T-cell (primary cell): ENCODE results near the gene SSR4. TPM values are rescaled to one million over a fixed set of nuclear protein-coding genes. Genes with fewer than 3 reads are reported as not detected.

Experiments used
- ATAC-seq, 4 experiments: fragments of 200-7000 bp in 3 of 4; fragments of 150-1000 bp in 1 of 4; cut with Tn5 transposase; replicated peaks in 1 of 4; 1 replicate in 3 of 4; 2 replicates in 1 of 4; pipeline ENCODE4 v1.10.0; 2021; ENCODE audit warnings: moderate library complexity in 3 of 4, mild to moderate bottlenecking in 2 of 4, moderate number of reproducible peaks in 1 of 4
- CTCF ChIA-PET, 2 donors: fragments of 300-600 bp; sonication (Branson Sonifier 250); formaldehyde crosslinking; loops; one replicate each; lab custom pipeline; 2022; ENCODE audit warnings: antibody characterized with exemption in 2 of 2; lab: Charles Lee
- POLR2A ChIA-PET, 2 donors: fragments of 300-600 bp; sonication (Branson Sonifier 250); formaldehyde crosslinking; loops; one replicate each; lab custom pipeline; 2022; ENCODE audit warnings: antibody characterized with exemption in 2 of 2; lab: Charles Lee
- DNase-seq, 35 experiments: peaks; one replicate each; pipeline versions ENCODE4 v3.0.0 to v3.0.0-alpha.2; 2013 to 2023
- H3K27ac ChIP-seq: one replicate; pipeline ENCODE4 v1.5.1; 2013; ENCODE audit warnings: low read length
- H3K27me3 ChIP-seq, 2 experiments: replicated peaks in 1 of 2; 1 replicate in 1 of 2; 2 replicates in 1 of 2; pipeline versions ENCODE4 v1.6.1 to v1.7.0; 2013; ENCODE audit warnings: low read length in 1 of 2, mixed read lengths in 1 of 2; ENCODE audit not compliant: control insufficient read depth in 2 of 2, insufficient read depth in 2 of 2; ENCODE audit errors: extremely low read depth in 1 of 2
- H3K36me3 ChIP-seq, 2 donors: 1 replicate in 1 of 2; 2 replicates in 1 of 2; pipeline versions ENCODE4 v1.6.1 to v1.7.0; 2013; ENCODE audit warnings: low read length in 1 of 2; ENCODE audit not compliant: control insufficient read depth in 2 of 2, insufficient read depth in 1 of 2; ENCODE audit errors: extremely low read depth in 1 of 2
- H3K4me1 ChIP-seq, 2 experiments: 1 replicate in 1 of 2; 2 replicates in 1 of 2; pipeline versions ENCODE4 v1.6.1 to v1.7.0; 2013; ENCODE audit warnings: low read length in 2 of 2, mixed read lengths in 1 of 2; ENCODE audit not compliant: insufficient read depth in 2 of 2, control insufficient read depth in 1 of 2; ENCODE audit errors: extremely low read depth in 1 of 2
- H3K4me3 ChIP-seq, 2 donors: 1 replicate in 1 of 2; 2 replicates in 1 of 2; pipeline versions ENCODE4 v1.5.1 to v1.7.0; 2013; ENCODE audit warnings: mild to moderate bottlenecking in 2 of 2, low read length in 1 of 2, moderate library complexity in 1 of 2; ENCODE audit not compliant: control insufficient read depth in 1 of 2; ENCODE audit errors: extremely low read depth in 1 of 2
- H3K9me3 ChIP-seq: 2 replicates; pipeline ENCODE4 v1.7.0; 2013
- H3K27ac Mint-ChIP-seq, 2 donors: one replicate each; pipeline ENCODE4 v1.8.0; 2020 to 2021; ENCODE audit warnings: mild to moderate bottlenecking in 2 of 2, mixed read lengths in 2 of 2
- H3K27me3 Mint-ChIP-seq, 2 donors: one replicate each; pipeline ENCODE4 v1.8.0; 2021 to 2022; ENCODE audit warnings: mixed read lengths in 2 of 2
- H3K36me3 Mint-ChIP-seq: one replicate; pipeline ENCODE4 v1.8.0; 2021; ENCODE audit warnings: mixed read lengths
- H3K4me1 Mint-ChIP-seq, 3 donors: one replicate each; pipeline ENCODE4 v1.8.0; 2020 to 2022; ENCODE audit warnings: mixed read lengths in 3 of 3, mild to moderate bottlenecking in 1 of 3
- H3K4me3 Mint-ChIP-seq, 3 donors: one replicate each; pipeline ENCODE4 v1.8.0; 2020 to 2022; ENCODE audit warnings: mild to moderate bottlenecking in 3 of 3, mixed read lengths in 3 of 3, moderate library complexity in 3 of 3
- H3K9me3 Mint-ChIP-seq, 3 donors: one replicate each; pipeline ENCODE4 v1.8.0; 2020 to 2022; ENCODE audit warnings: mixed read lengths in 3 of 3
- WGBS: methylation state at CpG from one replicate; pipeline ENCODE4 v1.1.5; 2013; ENCODE audit warnings: missing lambda C conversion rate; ENCODE audit not compliant: insufficient coverage; 5-methylcytosine and 5-hydroxymethylcytosine counted together
- total RNA-seq, 35 experiments: library from RNA in 6 of 35; stranded (reverse) in 6 of 35; fragments of 120-200 nt in 1 of 35; gene quantifications; one replicate each; pipeline versions ENCODE4 v1.2.1 to v1.2.4 and lab custom pipeline; 2013 to 2026

SSR4 gene
- total RNA-seq, 5 donors from 2014 or later (not counting 1 experiment from before 2014, with no cell fraction given) = 179 to 221 (median 209) TPM

DNA sequence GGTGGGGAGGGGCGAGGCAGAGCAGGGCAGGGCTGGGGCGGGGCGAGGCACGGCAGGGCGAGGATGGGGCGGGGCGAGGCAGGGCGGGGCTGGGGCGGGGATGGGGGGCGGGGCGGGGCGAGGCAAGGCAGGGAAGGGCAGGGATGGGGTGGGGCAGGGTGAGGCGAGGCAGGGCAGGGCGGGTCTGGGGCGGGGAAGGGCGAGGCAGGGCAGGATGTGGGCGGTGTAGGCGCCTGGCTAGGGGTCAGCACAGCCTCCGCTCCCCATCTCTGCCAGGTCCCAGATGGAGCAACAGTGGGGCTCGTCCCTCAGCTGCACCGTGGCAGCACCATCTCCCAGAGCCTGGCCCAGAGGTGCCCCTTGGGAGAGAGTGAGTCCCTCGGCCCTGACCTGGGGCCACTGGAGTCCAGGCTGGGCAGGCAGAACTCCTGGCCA, 17.8 kb upstream of the SSR4 start:
- H3K9me3 ChIP-seq = no peaks in the 10 kb centered on the region
- Mint-ChIP-seq H3K27ac (no peak overlapping the region), H3K27me3 (peaks cover 7 to 8% of the 10 kb centered on the region in 2 donors), H3K36me3 (no peaks in the 10 kb centered on the region), H3K4me1 (peaks cover 3 to 7% (median 7%) of the 10 kb centered on the region in 3 donors), H3K9me3 (no peaks in the 10 kb centered on the region), H3K4me3 (no peak overlapping the region)
- no peaks in the 10 kb centered on the region for H3K36me3 ChIP-seq
- H3K4me3 ChIP-seq = no peak overlapping the region
- WGBS = 77% methylated on average over 9 of the region's 22 CpGs
- H3K27me3 ChIP-seq = peaks cover 0 to 33% of the 10 kb centered on the region in 2 experiments
- DNase-seq (no peak), ATAC-seq (no peak)
- ChIA-PET CTCF (no interaction called here), POLR2A (no interaction called here)
- H3K27ac ChIP-seq = no peak overlapping the region
- peaks cover 0 to 8% of the 10 kb centered on the region in 2 experiments for H3K4me1 ChIP-seq

DNA sequence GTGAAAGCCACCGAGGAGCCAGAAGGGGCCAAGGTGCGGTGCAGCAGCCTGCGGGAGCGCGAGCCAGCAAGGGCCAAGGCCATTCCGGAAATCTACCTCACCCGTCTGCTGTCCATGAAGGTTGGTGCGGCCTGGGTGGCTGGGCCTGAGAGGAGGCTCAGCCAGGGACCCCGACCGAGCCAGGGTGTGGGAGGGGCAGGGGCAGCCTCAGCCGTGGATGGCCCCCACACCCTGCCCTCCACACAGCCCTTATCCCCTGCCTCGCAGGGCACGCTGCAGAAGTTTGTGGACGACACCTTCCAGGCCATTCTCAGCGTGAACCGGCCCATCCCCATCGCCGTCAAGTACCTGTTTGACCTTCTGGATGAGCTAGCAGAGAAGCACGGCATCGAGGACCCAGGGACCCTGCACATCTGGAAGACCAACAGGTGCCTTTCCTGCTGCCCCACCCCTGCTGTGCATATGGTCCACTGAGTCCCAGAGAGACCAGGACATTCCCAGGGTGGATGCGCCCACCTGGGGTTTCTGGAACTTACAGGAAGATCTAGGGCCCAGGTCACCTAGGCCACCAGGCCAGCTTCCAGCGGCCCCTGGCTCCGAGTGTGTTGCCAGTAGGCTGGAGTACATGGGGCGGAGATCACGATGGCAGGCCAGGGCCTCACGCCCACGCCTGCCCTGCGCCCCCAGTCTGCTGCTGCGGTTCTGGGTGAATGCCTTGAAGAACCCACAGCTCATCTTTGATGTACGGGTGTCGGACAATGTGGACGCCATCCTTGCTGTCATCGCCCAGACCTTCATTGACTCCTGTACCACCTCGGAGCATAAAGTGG, 17.0 kb upstream of the SSR4 start:
- H3K4me1 ChIP-seq = peaks cover 0 to 8% of the 10 kb centered on the region in 2 experiments
- Mint-ChIP-seq H3K4me3 (no peak overlapping the region), H3K9me3 (no peaks in the 10 kb centered on the region), H3K36me3 (no peaks in the 10 kb centered on the region), H3K27me3 (peaks cover 7 to 8% of the 10 kb centered on the region in 2 donors), H3K4me1 (peaks cover 3 to 7% (median 7%) of the 10 kb centered on the region in 3 donors), H3K27ac (no peak overlapping the region)
- ATAC-seq (no peak), DNase-seq (no peak)
- WGBS = 82% methylated on average over 3 of the region's 34 CpGs
- no peak overlapping the region for H3K4me3 ChIP-seq
- POLR2A ChIA-PET = no interaction called here
- H3K27me3 ChIP-seq = peaks cover 0 to 33% of the 10 kb centered on the region in 2 experiments
- CTCF ChIA-PET = no interaction called here
- H3K27ac ChIP-seq = no peak overlapping the region
- no peaks in the 10 kb centered on the region for H3K9me3 ChIP-seq
- peaks cover 0 to 4% of the 10 kb centered on the region in 2 donors for H3K36me3 ChIP-seq

DNA sequence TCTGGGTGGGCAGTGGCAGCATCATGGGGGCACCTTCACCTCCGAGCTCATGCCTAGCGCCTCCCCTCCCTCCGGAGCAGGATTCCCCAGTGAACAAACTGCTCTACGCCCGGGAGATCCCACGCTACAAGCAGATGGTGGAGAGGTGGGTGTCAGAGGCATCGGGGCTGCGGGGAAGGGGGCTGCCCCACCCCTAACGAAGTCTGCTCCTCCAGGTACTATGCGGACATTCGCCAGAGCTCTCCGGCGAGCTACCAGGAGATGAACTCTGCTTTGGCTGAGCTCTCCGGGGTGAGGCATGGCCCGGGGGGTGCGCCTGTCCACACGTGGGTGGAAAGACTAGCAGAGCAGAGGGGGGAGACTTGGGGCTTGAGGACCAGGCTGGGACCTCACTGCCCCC, 16.3 kb upstream of the SSR4 start:
- Mint-ChIP-seq H3K4me1 (peaks cover 3 to 7% (median 7%) of the 10 kb centered on the region in 3 donors), H3K27me3 (peaks cover 7 to 8% of the 10 kb centered on the region in 2 donors), H3K9me3 (no peaks in the 10 kb centered on the region), H3K27ac (no peak overlapping the region), H3K36me3 (no peaks in the 10 kb centered on the region), H3K4me3 (no peak overlapping the region)
- Histone ChIP-seq H3K4me3 (no peak overlapping the region), H3K4me1 (peaks cover 0 to 8% of the 10 kb centered on the region in 2 experiments), H3K36me3 (peaks cover 0 to 7% of the 10 kb centered on the region in 2 donors), H3K9me3 (no peaks in the 10 kb centered on the region), H3K27ac (no peak overlapping the region), H3K27me3 (peaks cover 0 to 33% of the 10 kb centered on the region in 2 experiments)
- ChIA-PET POLR2A (no interaction called here), CTCF (no interaction called here)
- WGBS = 80% methylated on average over 1 of the region's 17 CpGs
- ATAC-seq (no peak), DNase-seq (no peak)

DNA sequence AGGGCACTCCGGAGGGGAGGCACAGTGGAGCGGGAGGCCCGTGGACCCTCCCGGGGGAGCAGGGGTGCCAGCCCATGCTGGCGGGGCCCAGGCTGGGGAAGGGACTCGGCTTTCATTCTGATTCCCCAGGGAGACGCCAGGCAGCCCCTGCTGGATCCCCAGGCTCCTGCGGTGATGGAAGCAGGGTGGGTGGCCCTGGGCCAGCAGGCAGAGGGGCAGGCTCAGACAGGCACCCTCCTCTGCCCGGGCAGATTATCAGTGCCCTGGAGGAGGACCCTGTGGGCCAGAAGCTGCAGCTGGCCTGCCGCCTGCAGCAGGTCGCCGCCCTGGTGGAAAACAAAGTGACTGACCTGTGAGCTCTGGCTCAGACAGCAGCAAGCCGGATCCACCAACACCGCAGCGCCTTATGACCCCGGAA, 15.8 kb upstream of the SSR4 start:
- Histone ChIP-seq H3K27ac (no peak overlapping the region), H3K36me3 (peaks cover 2 to 7% of the 10 kb centered on the region in 2 donors), H3K4me3 (no peak overlapping the region), H3K9me3 (no peaks in the 10 kb centered on the region), H3K27me3 (peaks cover 0 to 33% of the 10 kb centered on the region in 2 experiments), H3K4me1 (peaks cover 0 to 8% of the 10 kb centered on the region in 2 experiments)
- ATAC-seq = no peak
- H3K4me3 Mint-ChIP-seq = no peak overlapping the region
- peaks cover 7 to 8% of the 10 kb centered on the region in 2 donors for H3K27me3 Mint-ChIP-seq
- 83% methylated on average over 9 of the region's 16 CpGs for WGBS
- no peaks in the 10 kb centered on the region for H3K9me3 Mint-ChIP-seq
- no peak overlapping the region for H3K27ac Mint-ChIP-seq
- DNase-seq = no peak
- CTCF ChIA-PET = no interaction called here
- H3K4me1 Mint-ChIP-seq = peaks cover 3 to 7% (median 7%) of the 10 kb centered on the region in 3 donors
- H3K36me3 Mint-ChIP-seq = no peaks in the 10 kb centered on the region
- POLR2A ChIA-PET = no interaction called here

DNA sequence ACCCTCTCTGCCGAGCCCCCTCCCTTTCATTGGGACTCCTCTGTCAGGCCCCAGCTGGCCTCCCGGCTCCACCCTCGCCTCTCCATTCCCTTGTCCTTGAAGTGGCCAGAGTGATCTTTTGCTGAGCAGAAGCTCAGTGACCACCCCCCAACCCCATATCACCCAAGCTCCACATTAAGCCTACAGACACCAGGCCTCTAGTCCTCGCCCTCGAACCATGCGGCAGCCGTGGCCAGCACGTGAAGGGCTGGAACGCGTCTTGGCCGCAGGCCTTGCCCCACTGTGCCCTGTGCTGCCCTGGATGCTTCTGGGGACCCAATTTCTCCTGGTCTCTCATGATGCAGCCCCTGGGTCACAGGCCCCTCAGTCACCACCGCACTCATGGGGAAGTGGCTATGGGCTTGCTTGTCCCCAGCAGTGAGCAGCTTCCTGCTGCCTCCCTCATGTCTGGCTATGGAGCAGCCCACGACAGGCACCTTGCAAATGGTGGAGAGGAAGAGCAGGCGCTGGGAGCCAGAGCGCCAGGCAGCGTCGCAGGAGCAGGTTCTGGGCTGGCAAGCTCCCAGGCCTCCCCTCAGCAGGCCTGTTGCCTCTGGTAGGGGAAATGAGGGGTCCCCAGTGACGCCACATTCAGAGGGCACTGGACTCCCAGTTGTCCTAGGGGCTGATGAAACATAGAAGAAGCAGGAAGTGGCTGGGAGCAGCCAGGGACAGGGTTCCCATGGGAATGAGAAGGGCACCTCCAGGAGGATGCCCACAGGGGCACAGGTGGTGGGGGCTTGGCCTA, 14.4 kb upstream of the SSR4 start:
- peaks cover 0 to 8% of the 10 kb centered on the region in 2 experiments for H3K4me1 ChIP-seq
- peak in 1 of 4 experiments; percentile 27 for ATAC-seq
- CTCF ChIA-PET = no interaction called here
- H3K27me3 Mint-ChIP-seq = peaks cover 7 to 8% of the 10 kb centered on the region in 2 donors
- no peaks in the 10 kb centered on the region for H3K36me3 Mint-ChIP-seq
- no peaks in the 10 kb centered on the region for H3K9me3 ChIP-seq
- DNase-seq = no peak
- no peak overlapping the region for H3K4me3 ChIP-seq
- WGBS = 72% methylated on average over 9 of the region's 18 CpGs
- H3K27ac Mint-ChIP-seq = no peak overlapping the region
- H3K27me3 ChIP-seq = peaks cover 0 to 33% of the 10 kb centered on the region in 2 experiments
- no peak overlapping the region for H3K27ac ChIP-seq
- H3K4me3 Mint-ChIP-seq = peak overlapping the region in 1 of 3 donors; percentile 24
- H3K36me3 ChIP-seq = peaks cover 2 to 7% of the 10 kb centered on the region in 2 donors
- POLR2A ChIA-PET = no interaction called here
- H3K4me1 Mint-ChIP-seq = peaks cover 3 to 7% (median 7%) of the 10 kb centered on the region in 3 donors
- no peaks in the 10 kb centered on the region for H3K9me3 Mint-ChIP-seq

DNA sequence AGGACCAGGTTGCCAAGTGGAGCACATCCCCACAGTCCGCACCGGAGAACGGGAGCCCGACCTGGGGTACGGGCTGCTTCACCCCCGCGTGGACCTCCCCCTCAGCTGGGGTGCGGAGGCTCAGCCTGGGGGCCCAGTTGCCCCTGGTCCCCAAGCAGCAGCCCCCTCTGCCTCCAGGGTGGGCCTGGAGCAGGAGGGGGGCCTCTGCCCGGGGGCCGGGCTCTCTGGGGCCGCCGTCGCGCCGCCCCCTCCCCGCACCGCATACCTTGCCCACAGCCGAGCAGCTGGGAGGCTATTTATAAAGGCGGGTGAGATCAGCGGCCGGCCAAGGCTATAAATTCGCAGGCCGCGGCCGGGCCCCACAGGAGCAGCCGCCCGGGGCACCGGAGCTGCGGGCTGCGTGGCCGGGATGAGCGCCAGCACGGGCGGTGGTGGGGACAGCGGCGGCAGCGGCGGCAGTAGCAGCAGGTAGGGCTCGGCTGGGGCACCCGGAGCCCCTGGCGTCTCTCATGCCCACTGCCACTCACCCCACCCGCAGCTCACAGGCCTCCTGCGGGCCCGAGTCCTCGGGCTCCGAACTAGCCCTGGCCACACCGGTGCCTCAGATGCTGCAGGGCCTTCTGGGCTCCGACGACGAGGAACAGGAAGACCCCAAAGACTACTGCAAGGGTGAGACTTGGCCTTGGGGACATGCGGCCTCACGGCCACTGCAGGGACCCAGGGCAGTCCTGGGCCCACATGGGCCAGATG, 13.6 kb upstream of the SSR4 start, which contains the start of gene SRPK3:
SRPK3 (plus strand) TSS at position 364 of the 750 bp plus-strand sequence; CDS start at position 410, 46 bp downstream.
- no peak within 1 kb of the TSS for H3K27ac Mint-ChIP-seq
- peaks cover 7 to 8% of the 10 kb centered on the region in 2 donors for H3K27me3 Mint-ChIP-seq
- ATAC-seq (no peak), DNase-seq (no peak)
- peak within 1 kb of the TSS in 1 of 3 donors; percentile 24 for H3K4me3 Mint-ChIP-seq
- Histone ChIP-seq H3K4me3 (no peak within 1 kb of the TSS), H3K36me3 (peaks cover 6 to 7% of the 10 kb centered on the region in 2 donors), H3K27me3 (peaks cover 0 to 33% of the 10 kb centered on the region in 2 experiments), H3K4me1 (peaks cover 0 to 8% of the 10 kb centered on the region in 2 experiments), H3K27ac (no peak within 1 kb of the TSS), H3K9me3 (no peaks in the 10 kb centered on the region)
- H3K9me3 Mint-ChIP-seq = no peaks in the 10 kb centered on the region
- no peaks in the 10 kb centered on the region for H3K36me3 Mint-ChIP-seq
- ChIA-PET CTCF (no interaction called here), POLR2A (no interaction called here)
- WGBS = 13% methylated on average over 13 of the region's 52 CpGs
- peaks cover 3 to 7% (median 7%) of the 10 kb centered on the region in 3 donors for H3K4me1 Mint-ChIP-seq
